CD4-positive, alpha-beta T cell treated with Interleukin-15 for 4 hours (primary cell): ENCODE measurements around the gene PARP6.

Source experiments
- DNase-seq: peaks from one replicate; pipeline ENCODE4 v3.0.0-alpha.2; 2020; ENCODE audit warnings: low spot score

Gene PARP6, protein sequence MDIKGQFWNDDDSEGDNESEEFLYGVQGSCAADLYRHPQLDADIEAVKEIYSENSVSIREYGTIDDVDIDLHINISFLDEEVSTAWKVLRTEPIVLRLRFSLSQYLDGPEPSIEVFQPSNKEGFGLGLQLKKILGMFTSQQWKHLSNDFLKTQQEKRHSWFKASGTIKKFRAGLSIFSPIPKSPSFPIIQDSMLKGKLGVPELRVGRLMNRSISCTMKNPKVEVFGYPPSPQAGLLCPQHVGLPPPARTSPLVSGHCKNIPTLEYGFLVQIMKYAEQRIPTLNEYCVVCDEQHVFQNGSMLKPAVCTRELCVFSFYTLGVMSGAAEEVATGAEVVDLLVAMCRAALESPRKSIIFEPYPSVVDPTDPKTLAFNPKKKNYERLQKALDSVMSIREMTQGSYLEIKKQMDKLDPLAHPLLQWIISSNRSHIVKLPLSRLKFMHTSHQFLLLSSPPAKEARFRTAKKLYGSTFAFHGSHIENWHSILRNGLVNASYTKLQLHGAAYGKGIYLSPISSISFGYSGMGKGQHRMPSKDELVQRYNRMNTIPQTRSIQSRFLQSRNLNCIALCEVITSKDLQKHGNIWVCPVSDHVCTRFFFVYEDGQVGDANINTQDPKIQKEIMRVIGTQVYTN

DNA sequence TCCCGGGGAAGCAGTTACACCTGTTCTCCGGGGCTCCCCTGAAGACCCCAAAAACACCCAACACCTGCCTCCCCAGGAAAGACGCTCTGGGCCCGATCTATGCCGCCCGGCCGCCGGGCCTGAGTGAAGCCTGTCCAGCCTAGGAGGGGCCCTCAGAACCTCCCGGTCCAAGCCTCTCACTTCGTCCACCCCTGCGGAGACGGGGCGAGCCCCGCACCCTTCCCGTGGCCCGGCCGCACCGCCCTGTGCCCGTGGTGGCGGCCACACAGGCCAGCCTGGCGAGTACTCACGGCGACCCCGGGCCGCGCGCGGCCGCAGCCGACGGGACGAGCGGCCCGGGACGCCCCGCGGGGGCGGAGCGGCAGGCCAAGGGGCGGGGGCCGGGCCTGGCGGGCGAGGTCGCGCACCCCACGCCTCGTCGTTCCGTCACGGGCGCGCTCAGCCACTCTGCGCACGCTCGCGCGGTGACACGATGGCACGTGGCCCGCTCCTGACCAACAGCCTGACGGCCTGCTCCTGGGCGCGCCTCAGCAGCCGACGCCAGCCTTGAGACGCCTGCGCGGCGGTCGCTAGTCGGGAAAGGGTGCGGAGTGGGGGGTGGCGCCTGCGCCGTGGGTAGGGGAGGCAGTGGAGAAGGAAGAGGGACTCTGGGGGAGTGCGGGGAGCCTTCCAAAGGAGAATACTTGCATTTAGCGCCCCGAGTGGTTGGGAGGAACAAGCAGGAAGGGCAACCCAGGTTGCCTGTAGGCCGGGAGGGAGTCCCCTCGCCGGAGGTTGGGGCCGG, at the start of gene PARP6:
PARP6 (minus strand) TSS at position 342 of the 784 bp plus-strand sequence. CDS start 5,077 bp downstream, outside the sequence.
- DNase-seq: peak; percentile 99

DNA sequence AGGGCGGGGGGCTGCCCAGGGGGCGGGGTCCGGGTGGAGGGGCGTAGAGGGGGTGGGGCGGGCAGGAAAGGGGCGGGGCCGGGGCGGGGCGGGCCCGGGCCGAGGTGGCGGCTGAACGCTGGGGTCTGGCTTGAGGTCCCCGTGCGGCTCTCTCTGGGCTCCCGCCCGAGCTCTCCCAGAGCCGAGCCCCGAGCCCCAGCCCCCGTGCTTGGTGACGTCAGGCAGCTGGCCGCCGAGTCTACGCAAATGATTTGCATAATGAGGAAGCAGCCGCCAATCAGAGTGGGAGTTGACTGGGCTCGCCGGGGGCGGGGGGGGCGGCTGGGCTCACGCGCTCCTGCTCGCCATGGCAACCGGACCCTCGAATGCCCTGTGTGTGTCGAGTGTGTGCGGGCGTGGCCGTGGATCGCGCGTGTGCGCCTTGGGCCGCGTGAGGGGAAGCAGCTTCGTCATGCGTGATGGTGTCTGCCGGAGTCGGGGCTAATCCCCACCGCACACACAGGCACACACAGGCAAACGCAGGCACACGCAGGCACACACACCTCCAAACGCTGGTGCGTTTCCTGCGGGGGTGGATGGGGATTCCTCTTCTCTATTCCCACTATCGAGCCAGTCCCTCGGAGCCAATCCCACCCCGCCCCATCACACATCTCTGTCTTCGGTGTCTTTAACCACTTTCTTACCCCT, 47.8 kb upstream of the PARP6 start, which contains the start of gene CELF6:
CELF6 (minus strand) TSS at position 173 of the 687 bp plus-strand sequence. CDS start 283 bp downstream, outside the sequence.
- peak; percentile 75 for DNase-seq

DNA sequence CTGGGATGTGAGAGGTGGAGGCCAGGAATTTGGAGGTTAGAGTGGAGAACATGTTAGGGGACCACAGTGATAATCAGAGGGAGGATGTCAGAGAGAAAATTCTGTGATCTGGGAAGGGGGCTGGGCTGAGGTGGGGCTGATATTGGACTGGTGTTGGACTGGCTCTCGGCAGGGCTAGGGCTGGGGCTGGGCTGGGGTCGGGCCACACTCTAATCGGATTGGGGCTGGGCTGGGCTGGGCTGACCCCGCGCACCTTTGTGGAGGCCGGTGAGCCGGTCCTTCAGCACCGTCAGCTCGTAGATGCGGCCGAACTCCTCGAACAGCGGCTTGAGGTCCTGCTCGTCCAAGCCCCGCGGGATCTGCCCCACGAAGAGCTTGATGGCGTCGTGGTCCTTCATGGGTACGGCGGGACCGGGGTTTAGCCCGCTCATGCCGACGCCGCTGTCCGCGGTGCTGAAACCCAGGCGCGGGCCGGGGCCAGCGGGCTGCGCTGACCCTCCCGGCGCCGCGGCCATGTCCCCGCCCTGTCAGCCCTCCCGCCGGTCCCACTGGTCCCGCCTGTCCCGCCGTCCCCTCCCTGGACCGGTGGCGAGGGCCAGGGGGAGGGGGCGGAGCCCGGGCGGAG, 47.1 kb upstream of the PARP6 start:
- peak; percentile 44 for DNase-seq

DNA sequence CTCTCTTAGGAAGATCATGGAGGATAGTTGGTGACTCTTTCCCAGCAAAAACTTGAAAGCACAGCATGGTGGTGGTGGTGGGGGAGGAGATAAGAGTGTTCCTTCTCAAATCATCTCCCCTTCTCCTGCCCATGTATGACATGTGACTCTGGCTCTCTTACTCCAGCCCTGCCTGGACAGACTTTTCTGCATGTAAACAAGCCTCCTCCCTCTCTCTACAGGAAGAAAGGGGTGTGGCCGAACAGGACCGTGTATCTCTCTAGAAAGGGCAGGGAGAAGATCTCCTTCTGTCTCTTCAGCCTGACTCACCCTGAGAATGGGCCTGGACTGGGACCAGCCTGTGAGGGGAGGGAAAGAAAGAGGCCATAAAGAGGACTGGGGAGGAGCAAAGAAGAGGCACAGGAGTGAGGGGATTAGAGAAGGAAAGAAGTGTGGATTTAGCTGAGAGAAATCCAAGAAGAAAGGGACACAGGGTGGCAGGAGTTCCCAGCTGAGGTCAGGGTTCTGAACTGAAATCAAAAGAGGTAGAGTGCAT, 46.1 kb upstream of the PARP6 start:
- no peak for DNase-seq

DNA sequence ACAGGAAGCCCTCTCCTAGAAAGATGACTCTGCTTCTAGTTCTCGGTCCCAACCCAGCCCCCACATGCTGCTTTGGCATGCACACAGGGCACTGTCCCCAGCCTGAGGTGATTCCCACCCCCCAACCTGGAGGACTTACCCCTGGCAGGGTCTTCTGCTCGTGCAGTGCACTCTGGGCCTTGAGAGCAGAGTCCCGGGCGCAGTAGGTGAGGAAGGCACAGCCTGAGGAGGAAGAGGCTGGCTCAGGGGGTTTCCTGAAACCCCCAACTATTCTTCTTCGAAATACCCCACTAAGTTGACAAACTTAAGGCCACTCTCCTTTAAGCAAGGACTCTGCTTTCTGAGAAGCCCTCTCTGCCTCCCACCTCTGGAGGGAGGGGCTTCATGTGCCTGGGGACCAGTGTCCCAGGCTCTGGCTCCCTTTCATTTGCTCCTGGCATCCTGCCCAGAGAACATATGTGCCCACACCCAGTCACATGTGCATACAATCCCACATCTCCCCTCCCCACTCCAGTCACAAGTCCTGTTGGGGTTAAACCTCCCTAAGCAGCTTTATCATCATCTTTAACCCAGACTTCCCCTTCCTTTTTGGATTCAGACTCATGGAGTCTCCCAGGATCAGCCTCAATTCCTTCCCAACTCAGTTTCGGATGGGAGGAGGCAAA, 43.5 kb upstream of the PARP6 start:
- no peak for DNase-seq

- DNase-seq: no peak
These were observed 41.5 kb upstream of the PARP6 start for GRCh38 chr15:72313881-72314280.

GRCh38 chr15:72313448-72313840, 41.1 kb upstream of the PARP6 start:
- no peak for DNase-seq

DNA sequence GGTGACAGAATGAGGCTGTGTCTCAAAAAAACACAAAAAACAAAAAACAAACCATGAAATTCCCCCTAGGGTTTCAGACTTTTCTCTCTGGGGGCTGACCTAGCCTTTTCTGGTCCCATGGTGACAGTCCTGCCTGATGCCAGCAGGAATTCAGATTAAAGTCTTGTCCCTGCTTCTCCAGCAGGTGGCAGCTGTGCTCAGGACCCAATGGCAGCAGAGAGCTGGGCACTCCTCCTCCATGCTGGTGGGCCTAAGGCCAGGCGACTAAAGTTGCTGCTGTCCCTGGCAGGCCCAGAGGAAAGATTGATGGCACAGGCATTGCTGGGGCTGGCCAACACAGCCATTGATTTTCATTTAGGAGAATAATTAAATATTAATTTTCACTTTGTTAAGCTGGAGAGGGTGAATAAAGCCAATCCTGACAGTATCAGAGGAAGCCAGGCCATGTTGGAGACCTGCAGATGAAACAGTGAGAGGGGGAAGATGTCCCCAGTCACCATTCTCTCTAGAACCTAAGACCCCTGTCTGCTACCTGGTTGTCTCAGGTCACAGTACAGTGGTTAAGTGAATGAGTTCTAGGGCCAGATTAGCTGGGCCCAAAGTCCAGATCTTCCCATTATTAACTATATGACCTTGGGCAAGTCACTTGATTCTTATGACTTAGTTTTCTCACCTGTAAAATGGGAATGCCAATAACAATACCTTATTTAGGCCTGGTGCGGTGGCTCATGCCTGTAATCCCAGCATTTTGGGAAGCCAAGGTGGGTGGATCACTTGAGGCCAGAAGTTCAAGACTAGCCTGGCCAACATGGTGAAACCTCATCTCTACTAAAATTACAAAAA, 40.5 kb upstream of the PARP6 start:
- peak; percentile 57 for DNase-seq

DNA sequence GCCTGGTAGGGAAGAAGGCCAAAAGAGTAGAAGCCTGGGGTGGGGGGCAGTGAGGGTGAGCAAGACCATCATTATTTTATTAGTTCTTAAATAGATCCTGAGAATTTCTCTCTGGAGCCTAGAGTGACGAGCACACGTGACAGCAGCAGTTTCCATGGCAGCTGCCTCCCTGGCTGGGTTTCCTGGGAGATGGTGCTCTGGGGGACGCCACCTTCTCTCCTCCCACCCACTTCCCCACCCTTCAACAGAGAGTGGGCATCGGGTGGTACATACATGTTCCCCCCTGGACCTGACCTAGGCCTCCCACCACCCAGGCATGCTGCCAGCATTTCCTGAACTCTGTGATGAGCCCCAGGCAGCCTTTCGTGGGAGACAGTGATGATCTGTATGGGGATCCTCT, 34.7 kb upstream of the PARP6 start:
- no peak for DNase-seq

GRCh38 chr15:72306211-72306785, 33.9 kb upstream of the PARP6 start:
- DNase-seq: peak; percentile 76

- no peak for DNase-seq
These were observed 32.2 kb upstream of the PARP6 start for GRCh38 chr15:72304596-72304995.

DNA sequence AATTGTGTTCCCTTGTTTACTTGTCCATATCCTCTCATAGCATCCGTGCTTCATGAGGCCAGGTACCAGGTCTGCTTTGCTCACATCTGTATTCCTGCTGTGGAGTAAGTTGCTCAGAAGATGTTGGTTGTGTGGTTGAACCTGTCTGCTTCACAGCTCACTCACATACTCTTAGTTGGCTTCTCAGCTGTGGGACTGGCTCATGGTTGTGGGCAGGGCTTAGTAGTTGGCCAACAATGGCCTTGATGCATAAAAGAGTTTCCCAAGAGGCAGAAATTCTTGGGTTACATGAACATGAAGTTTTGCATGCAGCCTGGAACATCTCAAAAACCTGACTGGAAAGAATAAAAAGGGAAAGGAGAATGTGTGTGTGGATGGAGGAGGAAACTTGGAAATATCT, 30.6 kb upstream of the PARP6 start:
- no peak for DNase-seq

DNA sequence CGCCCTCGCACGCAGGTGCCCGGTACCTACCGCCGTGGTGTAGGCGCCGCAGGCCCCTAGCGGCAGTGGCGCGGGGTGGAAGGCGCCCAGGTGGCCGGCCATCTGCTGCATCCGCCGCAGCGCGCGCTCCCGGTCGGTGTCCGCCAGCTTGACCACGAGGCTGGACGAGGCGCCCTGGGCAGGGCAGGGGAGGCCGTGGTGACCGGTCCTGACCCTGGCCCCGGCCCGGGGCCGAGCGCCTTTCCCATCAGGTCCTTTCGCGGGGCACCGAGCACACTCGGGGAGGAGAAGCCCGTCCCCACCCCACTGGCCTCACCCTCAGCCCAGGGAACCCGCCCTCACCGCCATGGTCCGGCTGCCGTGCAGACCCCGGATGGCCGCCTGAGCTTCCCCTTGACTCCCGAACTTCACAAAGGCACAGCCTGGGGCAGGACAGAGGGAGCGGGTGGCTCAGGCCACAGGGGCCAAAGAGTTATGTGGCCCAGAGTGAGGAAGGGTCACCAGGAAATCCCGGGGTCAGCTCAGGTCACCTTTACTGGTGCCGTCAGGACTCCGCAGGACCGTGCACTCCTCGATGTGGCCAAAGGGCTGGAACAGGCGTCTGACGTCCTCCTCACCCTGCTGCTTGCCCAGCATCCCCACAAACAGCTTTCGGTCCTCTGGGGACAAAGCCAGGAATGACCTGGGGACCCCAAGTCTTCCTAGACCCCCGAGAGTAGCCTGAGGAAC, 17.4 kb upstream of the PARP6 start:
- no peak for DNase-seq

- DNase-seq: no peak
These were observed 16.6 kb upstream of the PARP6 start for GRCh38 chr15:72288796-72289596.

- DNase-seq: peak; percentile 46
These were observed 13.7 kb upstream of the PARP6 start for GRCh38 chr15:72285927-72286516.

DNA sequence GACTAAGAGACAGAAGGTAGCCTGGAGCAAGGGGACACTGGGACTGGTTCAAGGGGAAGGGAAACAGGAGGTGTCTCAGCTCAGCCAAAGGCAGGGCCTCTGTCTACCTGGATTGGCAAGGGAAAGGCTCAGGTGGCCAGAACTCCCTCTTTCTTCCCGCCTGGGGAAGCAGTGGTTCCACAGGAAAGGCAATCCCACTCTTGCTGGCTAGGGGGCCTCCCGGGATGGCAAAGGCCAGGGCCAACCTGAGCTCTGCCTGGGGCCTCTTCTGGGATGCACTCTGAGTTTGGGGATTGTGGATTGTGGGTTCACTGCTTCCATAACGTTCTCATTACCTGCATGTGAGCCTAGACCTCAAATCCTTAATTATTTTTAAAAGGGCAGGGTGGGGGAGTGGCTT, 13.0 kb upstream of the PARP6 start:
- DNase-seq: no peak

DNA sequence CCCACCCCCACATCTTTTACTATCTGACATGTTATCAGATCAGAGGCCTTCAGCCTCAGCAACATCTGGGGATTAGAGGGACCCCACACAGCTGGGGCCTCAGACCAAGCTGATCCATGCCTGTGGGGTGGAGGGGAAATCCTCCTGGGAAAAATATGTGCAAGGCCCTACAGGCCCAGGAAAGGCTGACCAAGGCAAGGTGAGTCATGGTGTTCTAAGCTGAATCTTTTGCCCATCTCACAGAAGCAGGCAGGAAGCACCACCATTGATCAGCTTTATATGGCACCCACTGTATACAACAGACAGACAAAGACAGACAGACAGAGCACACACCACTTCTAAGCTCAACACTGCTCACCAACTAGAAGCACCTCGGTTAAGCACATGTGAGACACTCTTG, 12.4 kb upstream of the PARP6 start:
- DNase-seq: no peak

DNA sequence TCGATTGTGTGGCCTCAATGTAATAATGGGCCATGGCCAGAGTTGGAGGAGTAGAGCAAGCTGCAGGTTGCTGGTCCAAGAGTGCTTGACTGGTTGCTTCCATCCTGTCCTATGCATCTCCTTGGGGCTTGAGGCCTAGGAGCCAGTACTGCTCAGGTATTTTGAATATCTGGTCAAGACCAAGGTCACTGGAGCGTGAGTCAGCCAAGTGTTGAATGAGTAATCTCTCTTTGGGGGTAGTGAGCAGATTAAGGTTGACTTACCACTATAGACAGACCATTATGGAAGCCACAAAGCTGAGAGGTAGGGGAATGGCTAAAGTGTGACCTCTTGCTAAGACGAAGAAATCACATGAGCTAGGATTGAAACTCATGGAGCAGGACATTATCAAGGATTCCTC, 9.4 kb upstream of the PARP6 start:
- DNase-seq: no peak
